Choroid plexus epithelial cell (primary cell): Measurements from ENCODE around the gene WDR53.
A peak's percentile ranks its signal among the peaks of the same experiment; 100 is the strongest.
"Not testable (repeated sequence)": the region's sequence is repeated elsewhere in the genome, so short reads cannot be mapped to it uniquely, and the experiment has no call there.

Source experiments
- DNase-seq: peaks from one replicate; pipeline ENCODE4 v3.0.0-alpha.2; 2010; ENCODE audit warnings: low read depth
- H3K4me3 ChIP-seq: 2 replicates; pipeline ENCODE4 v1.5.1; 2011; ENCODE audit warnings: low read depth, mild to moderate bottlenecking, control low read depth, low read length, moderate library complexity
- CTCF ChIP-seq: conservative IDR thresholded peaks from 2 replicates; pipeline ENCODE4 v1.5.1; 2011; ENCODE audit warnings: low read depth, mild to moderate bottlenecking, control low read depth, inconsistent platforms, low read length, moderate library complexity

WDR53 gene

GRCh38 chr3:196568246-196569002 is at the start of gene WDR53, which contains the start of gene FBXO45:
TSS of gene WDR53 (minus strand) at chr3:196568554. CDS start at chr3:196561475, 7,079 bp downstream.
TSS of gene FBXO45 (plus strand) at chr3:196568660. CDS start at chr3:196568985, 325 bp downstream.
- no peak for TF ChIP-seq CTCF
- peak; percentile 95 for DNase-seq
- peak within 1 kb of the TSS; percentile 98 for H3K4me3 ChIP-seq

- no peak overlapping the region for H3K4me3 ChIP-seq
- no peak for TF ChIP-seq CTCF
- no peak for DNase-seq
Measured at GRCh38 chr3:196617256-196617655, 48.9 kb upstream of the WDR53 start.

- DNase-seq, H3K4me3 ChIP-seq: not testable (repeated sequence)
Measured at GRCh38 chr3:196615234-196615633, 46.9 kb upstream of the WDR53 start.

GRCh38 chr3:196611761-196612483 is 43.6 kb upstream of the WDR53 start:
- no peak for DNase-seq
- no peak for TF ChIP-seq CTCF
- H3K4me3 ChIP-seq: no peak overlapping the region

- TF ChIP-seq CTCF: no peak
- DNase-seq: no peak
- H3K4me3 ChIP-seq: no peak overlapping the region
Measured at GRCh38 chr3:196609805-196610515, 41.6 kb upstream of the WDR53 start.

GRCh38 chr3:196609343-196609775 is 41.0 kb upstream of the WDR53 start:
- peak; percentile 83 for DNase-seq
- H3K4me3 ChIP-seq: no peak overlapping the region
- peak; percentile 88 for TF ChIP-seq CTCF

GRCh38 chr3:196608693-196609092 is 40.3 kb upstream of the WDR53 start:
- no peak for TF ChIP-seq CTCF
- no peak overlapping the region for H3K4me3 ChIP-seq
- DNase-seq: no peak
